Fibroblast of lung (primary cell): ENCODE results near the gene HEMK1.

Experiments
- CTCF ChIP-seq, 2 donors: IDR thresholded peaks in 1 of 2; conservative IDR thresholded peaks in 1 of 2; 1 replicate in 1 of 2; 2 replicates in 1 of 2; pipeline ENCODE4 v1.5.1; 2011 to 2012; ENCODE audit warnings: low read length in 2 of 2, control low read depth in 1 of 2, inconsistent platforms in 1 of 2, low read depth in 1 of 2, mild to moderate bottlenecking in 1 of 2
- EZH2 ChIP-seq: IDR thresholded peaks from 2 replicates; pipeline ENCODE4 v1.5.1; 2012; ENCODE audit warnings: low read length, control low read depth, mild to moderate bottlenecking; ENCODE audit errors: missing control alignments

GRCh38 chr3:50633230-50633790 lies 64.0 kb downstream of the HEMK1 start:
- TF ChIP-seq CTCF (conservative IDR thresholded peaks at IDR 0.05 in 1 of 2, IDR thresholded peaks at IDR 0.05 in 1 of 2; ENCODE audit: low read depth in 1 of 2, low read length in 2 of 2) = no peak
- no peak for TF ChIP-seq EZH2
